Prostate gland (tissue), 2 donors: Measurements from ENCODE around the gene ARHGEF38.

Experiments
- CTCF ChIP-seq, 4 experiments: fragments of 200-600 bp in 2 of 4; fragments of 450-650 bp in 2 of 4; sonication (generic) in 2 of 4; IDR thresholded peaks; 1 replicate in 3 of 4; 2 replicates in 1 of 4; pipeline ENCODE4 v1.5.1; 2016 to 2019; ENCODE audit warnings: antibody characterized with exemption in 4 of 4, mild to moderate bottlenecking in 2 of 4, moderate library complexity in 2 of 4
- POLR2A ChIP-seq: fragments of 450-650 bp; IDR thresholded peaks from one replicate; pipeline ENCODE4 v1.6.1; 2016; ENCODE audit warnings: antibody characterized with exemption, mild to moderate bottlenecking
- POLR2AphosphoS5 ChIP-seq: sonication (generic); formaldehyde crosslinking; IDR thresholded peaks from one replicate; pipeline ENCODE4 v1.6.1; 2017; ENCODE audit warnings: antibody characterized with exemption

GRCh38 chr4:105543881-105544280 is 8.5 kb upstream of the ARHGEF38 start:
- TF ChIP-seq CTCF (IDR thresholded peaks at IDR 0.05) (no peak), POLR2A (no peak), POLR2AphosphoS5 (no peak)
